Sigmoid colon (tissue), 7 donors: ENCODE results near the gene PDE4D. TPM values are rescaled to one million over a fixed set of nuclear protein-coding genes. Genes with fewer than 3 reads are reported as not detected.

Experiments used
- DNase-seq: peaks from one replicate; pipeline ENCODE4 v3.0.0-alpha.2; 2019
- H3K27ac ChIP-seq, 4 donors: fragments of 200-600 bp; sonication (generic); one replicate each; pipeline ENCODE4 v1.5.1; 2016 to 2019; ENCODE audit warnings: mild to moderate bottlenecking in 1 of 4
- H3K27me3 ChIP-seq, 3 donors: fragments of 200-600 bp; sonication (generic); one replicate each; pipeline ENCODE4 v1.5.1; 2019; ENCODE audit warnings: mild to moderate bottlenecking in 1 of 3
- H3K36me3 ChIP-seq, 4 donors: fragments of 200-600 bp; sonication (generic); one replicate each; pipeline ENCODE4 v1.5.1; 2016 to 2019
- H3K4me1 ChIP-seq, 4 donors: fragments of 200-600 bp; sonication (generic); one replicate each; pipeline ENCODE4 v1.5.1; 2017 to 2019
- H3K4me3 ChIP-seq, 4 donors: fragments of 200-600 bp; sonication (generic); one replicate each; pipeline ENCODE4 v1.5.1; 2017 to 2019; ENCODE audit warnings: mild to moderate bottlenecking in 2 of 4, moderate library complexity in 1 of 4
- H3K9me3 ChIP-seq, 4 donors: fragments of 200-600 bp in 3 of 4; sonication (generic) in 3 of 4; one replicate each; pipeline versions ENCODE4 v1.5.1 to v1.6.1; 2013 to 2019
- EP300 ChIP-seq, 4 donors: sonication (generic); formaldehyde crosslinking; IDR thresholded peaks; one replicate each; pipeline ENCODE4 v1.6.1; 2017; ENCODE audit warnings: antibody characterized with exemption in 4 of 4
- POLR2A ChIP-seq, 2 donors: fragments of 450-650 bp; IDR thresholded peaks; one replicate each; pipeline ENCODE4 v1.6.1; 2016; ENCODE audit warnings: antibody characterized with exemption in 2 of 2, mild to moderate bottlenecking in 2 of 2, moderate library complexity in 2 of 2
- POLR2AphosphoS5 ChIP-seq, 4 donors: sonication (generic); formaldehyde crosslinking; IDR thresholded peaks; one replicate each; pipeline ENCODE4 v1.6.1; 2017; ENCODE audit warnings: antibody characterized with exemption in 4 of 4
- WGBS, 2 donors: extraction: QIAGEN DNeasy Blood & Tissue Kit; methylation state at CpG; one replicate each; pipeline ENCODE4 v1.1.7; 2013; 5-methylcytosine and 5-hydroxymethylcytosine counted together
- intact Hi-C: fragments of 100-400 bp; cut with DNase I; formaldehyde crosslinking; loops from one replicate; pipeline ENCODE4 v1.15.1; 2023
- polyA plus RNA-seq, 3 donors: library from polyadenylated mRNA; stranded (reverse); fragments of 200-250 nt; gene quantifications; one replicate each; pipeline ENCODE4 v1.2.3, GENCODE V29; 2013
- total RNA-seq, 4 donors: library from RNA; depleted of rRNA; stranded (reverse); fragments of >200 nt; gene quantifications; one replicate each; pipeline ENCODE4 v1.1.0, GENCODE V29; 2016
- TF ChIP-seq, protein P1 (sequence below), 4 experiments: fragments of 450-650 bp in 3 of 4; fragments of 200-600 bp in 1 of 4; IDR thresholded peaks; one replicate each; pipeline ENCODE4 v1.5.1; 2016 to 2019; ENCODE audit warnings: antibody characterized with exemption in 4 of 4, mild to moderate bottlenecking in 3 of 4, moderate library complexity in 2 of 4
- donor health status: healthy with polysubstance abuse.
- donor health status: Bipolar disorder and iron deficiency.
- donor health status: healthy.

Gene PDE4D
- total and polyA plus RNA-seq, 7 donors = 6.0 to 289 (median 169) TPM

- intact Hi-C loops = no loop called here
- WGBS, 2 donors = 55 to 67% methylated on average over 4 of the region's 4 CpGs
Measured at GRCh38 chr5:59831326-59832010, 62.1 kb downstream of the PDE4D start.

GRCh38 chr5:59830536-59831200, 62.9 kb downstream of the PDE4D start:
- DNase-seq = no peak
- Histone ChIP-seq H3K27me3 (no peaks in the 10 kb centered on the region), H3K36me3 (no peaks in the 10 kb centered on the region), H3K4me1 (no peaks in the 10 kb centered on the region), H3K4me3 (no peak overlapping the region), H3K9me3 (no peaks in the 10 kb centered on the region), H3K27ac (no peak overlapping the region)
- TF ChIP-seq, protein P1, sequence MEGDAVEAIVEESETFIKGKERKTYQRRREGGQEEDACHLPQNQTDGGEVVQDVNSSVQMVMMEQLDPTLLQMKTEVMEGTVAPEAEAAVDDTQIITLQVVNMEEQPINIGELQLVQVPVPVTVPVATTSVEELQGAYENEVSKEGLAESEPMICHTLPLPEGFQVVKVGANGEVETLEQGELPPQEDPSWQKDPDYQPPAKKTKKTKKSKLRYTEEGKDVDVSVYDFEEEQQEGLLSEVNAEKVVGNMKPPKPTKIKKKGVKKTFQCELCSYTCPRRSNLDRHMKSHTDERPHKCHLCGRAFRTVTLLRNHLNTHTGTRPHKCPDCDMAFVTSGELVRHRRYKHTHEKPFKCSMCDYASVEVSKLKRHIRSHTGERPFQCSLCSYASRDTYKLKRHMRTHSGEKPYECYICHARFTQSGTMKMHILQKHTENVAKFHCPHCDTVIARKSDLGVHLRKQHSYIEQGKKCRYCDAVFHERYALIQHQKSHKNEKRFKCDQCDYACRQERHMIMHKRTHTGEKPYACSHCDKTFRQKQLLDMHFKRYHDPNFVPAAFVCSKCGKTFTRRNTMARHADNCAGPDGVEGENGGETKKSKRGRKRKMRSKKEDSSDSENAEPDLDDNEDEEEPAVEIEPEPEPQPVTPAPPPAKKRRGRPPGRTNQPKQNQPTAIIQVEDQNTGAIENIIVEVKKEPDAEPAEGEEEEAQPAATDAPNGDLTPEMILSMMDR (IDR thresholded peaks at IDR 0.05) = no peak
- TF ChIP-seq POLR2AphosphoS5 (IDR thresholded peaks at IDR 0.05) = no peak
- TF ChIP-seq POLR2A (IDR thresholded peaks at IDR 0.05) = no peak
- no peak for TF ChIP-seq EP300 (IDR thresholded peaks at IDR 0.05)
- intact Hi-C loops = no loop called here
- WGBS, 2 donors = 55 to 77% methylated on average over 2 of the region's 2 CpGs

More at GRCh38 chr5:59831326-59832010, 62.1 kb downstream of the PDE4D start:
- Histone ChIP-seq H3K27me3 (no peaks in the 10 kb centered on the region), H3K36me3 (no peaks in the 10 kb centered on the region), H3K4me1 (no peaks in the 10 kb centered on the region), H3K4me3 (no peak overlapping the region), H3K27ac (no peak overlapping the region), H3K9me3 (no peaks in the 10 kb centered on the region)
- no peak for DNase-seq
- TF ChIP-seq POLR2A (IDR thresholded peaks at IDR 0.05) (no peak), EP300 (IDR thresholded peaks at IDR 0.05) (no peak), POLR2AphosphoS5 (IDR thresholded peaks at IDR 0.05) (no peak)
- TF ChIP-seq, protein P1 (IDR thresholded peaks at IDR 0.05) = no peak

DNA sequence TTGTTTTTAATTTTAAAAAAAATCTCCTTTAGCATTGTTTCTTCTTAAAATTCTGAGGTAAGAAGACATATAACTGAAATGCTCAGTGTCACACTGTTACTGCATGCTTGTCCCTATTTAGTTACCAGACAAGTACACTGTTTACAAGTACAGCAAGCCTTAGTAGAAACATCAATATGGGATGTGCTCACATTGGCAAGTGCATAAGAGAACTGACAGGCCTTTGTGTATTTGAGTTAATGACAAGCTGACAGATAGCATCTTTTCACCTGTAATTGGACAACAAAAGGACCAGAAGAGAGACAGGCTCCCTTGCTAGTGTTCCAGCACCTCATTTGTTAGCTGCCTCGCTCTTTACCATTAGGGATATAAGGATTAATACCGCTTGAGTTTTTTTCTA, 63.6 kb downstream of the PDE4D start:
- intact Hi-C loops = no loop called here
- H3K9me3 ChIP-seq = no peaks in the 10 kb centered on the region
- no peaks in the 10 kb centered on the region for H3K27me3 ChIP-seq
- no peak for TF ChIP-seq POLR2AphosphoS5 (IDR thresholded peaks at IDR 0.05)
- TF ChIP-seq POLR2A (IDR thresholded peaks at IDR 0.05) = no peak
- no peak for TF ChIP-seq EP300 (IDR thresholded peaks at IDR 0.05)
- TF ChIP-seq, protein P1 (IDR thresholded peaks at IDR 0.05) = no peak
- H3K27ac ChIP-seq = no peak overlapping the region
- H3K36me3 ChIP-seq = no peaks in the 10 kb centered on the region
- no peaks in the 10 kb centered on the region for H3K4me1 ChIP-seq
- H3K4me3 ChIP-seq = no peak overlapping the region
- no peak for DNase-seq
- WGBS, 2 donors = 92 to 94% methylated on average over 2 of the region's 2 CpGs

DNA sequence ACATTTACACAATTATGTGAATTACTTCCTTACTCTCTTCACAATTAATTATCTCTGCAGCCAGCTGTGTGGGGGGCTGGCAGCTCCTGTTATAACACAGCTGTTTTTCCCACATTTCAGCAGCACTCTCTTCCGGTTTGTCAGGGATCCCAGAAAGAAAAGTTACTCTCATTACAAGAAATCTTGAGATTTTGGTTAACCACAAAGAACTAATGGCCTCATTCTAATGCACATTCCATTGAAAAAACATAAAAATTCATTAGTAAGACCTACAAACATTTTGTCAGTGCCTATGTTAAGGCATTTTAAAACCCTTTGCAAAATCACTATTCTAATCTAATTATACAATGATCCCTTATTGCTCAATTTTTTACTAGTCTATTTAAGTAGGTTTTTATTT, 64.1 kb downstream of the PDE4D start:
- Histone ChIP-seq H3K4me3 (no peak overlapping the region), H3K9me3 (no peaks in the 10 kb centered on the region), H3K4me1 (no peaks in the 10 kb centered on the region), H3K27me3 (no peaks in the 10 kb centered on the region), H3K27ac (no peak overlapping the region), H3K36me3 (no peaks in the 10 kb centered on the region)
- TF ChIP-seq POLR2AphosphoS5 (IDR thresholded peaks at IDR 0.05) = no peak
- TF ChIP-seq POLR2A (IDR thresholded peaks at IDR 0.05) = no peak
- no peak for TF ChIP-seq EP300 (IDR thresholded peaks at IDR 0.05)
- TF ChIP-seq, protein P1 (IDR thresholded peaks at IDR 0.05) = no peak
- intact Hi-C loops = no loop called here
- 64 to 79% methylated on average over 1 of the region's 1 CpG for WGBS, 2 donors
- DNase-seq = no peak
